Cardiac fibroblast (primary cell): ENCODE measurements around the gene RMDN2.

ENCODE experiments used
- DNase-seq, 2 donors: peaks; one replicate each; pipeline versions ENCODE4 v3.0.0 to v3.0.0-alpha.2; 2010; ENCODE audit warnings: low read depth in 2 of 2
- H3K4me3 ChIP-seq, 2 donors: replicated peaks in 1 of 2; 1 replicate in 1 of 2; 2 replicates in 1 of 2; pipeline ENCODE4 v1.5.1; 2011; ENCODE audit warnings: low read depth in 2 of 2, low read length in 2 of 2, mild to moderate bottlenecking in 2 of 2, moderate library complexity in 1 of 2
- TF ChIP-seq, protein P1 (sequence below): IDR thresholded peaks from one replicate; pipeline ENCODE4 v1.5.1; 2011; ENCODE audit warnings: low read depth, mild to moderate bottlenecking, low read length, inconsistent platforms

The RMDN2 gene

DNA sequence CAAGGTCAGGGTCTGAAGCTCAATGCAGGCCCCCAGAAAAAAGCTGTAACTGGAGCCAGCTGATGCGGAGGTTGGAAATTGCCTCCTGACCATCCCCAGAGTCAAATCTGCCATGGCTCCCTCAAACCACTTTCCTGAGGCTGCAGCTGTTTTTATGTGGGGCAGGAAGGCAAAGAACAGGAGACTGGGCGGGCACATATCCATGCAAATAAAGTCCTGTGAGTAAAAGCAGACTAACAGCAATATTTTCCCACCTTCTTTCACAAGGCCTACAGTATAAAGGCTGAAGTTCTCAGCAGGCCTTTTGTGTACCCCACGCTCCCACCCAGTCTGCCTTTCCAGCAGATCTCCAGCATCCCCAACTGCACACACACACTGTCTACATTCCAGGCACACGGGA lies 103.7 kb downstream of the RMDN2 start:
- TF ChIP-seq, protein P1, sequence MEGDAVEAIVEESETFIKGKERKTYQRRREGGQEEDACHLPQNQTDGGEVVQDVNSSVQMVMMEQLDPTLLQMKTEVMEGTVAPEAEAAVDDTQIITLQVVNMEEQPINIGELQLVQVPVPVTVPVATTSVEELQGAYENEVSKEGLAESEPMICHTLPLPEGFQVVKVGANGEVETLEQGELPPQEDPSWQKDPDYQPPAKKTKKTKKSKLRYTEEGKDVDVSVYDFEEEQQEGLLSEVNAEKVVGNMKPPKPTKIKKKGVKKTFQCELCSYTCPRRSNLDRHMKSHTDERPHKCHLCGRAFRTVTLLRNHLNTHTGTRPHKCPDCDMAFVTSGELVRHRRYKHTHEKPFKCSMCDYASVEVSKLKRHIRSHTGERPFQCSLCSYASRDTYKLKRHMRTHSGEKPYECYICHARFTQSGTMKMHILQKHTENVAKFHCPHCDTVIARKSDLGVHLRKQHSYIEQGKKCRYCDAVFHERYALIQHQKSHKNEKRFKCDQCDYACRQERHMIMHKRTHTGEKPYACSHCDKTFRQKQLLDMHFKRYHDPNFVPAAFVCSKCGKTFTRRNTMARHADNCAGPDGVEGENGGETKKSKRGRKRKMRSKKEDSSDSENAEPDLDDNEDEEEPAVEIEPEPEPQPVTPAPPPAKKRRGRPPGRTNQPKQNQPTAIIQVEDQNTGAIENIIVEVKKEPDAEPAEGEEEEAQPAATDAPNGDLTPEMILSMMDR: no peak
- H3K4me3 ChIP-seq: no peak overlapping the region
- DNase-seq: no peak

DNA sequence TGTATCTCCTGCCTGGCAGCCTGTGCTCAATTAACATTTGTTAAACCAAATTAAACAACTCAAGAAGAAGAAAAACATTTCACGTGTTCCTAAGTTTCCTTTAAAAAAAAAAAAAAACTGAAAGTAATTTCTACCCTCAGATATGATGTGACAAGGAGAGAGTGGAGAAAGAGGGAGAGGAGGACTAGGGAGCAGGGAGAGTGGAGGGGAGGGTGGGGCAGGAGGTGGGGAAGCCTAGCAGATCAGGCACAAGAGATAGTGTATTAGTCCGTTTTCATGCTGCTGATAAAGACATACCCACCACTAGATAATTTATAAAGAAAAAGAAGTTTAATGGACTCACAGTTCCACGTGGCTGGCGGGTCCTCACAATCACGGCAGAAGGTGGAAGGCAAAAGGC lies 104.4 kb downstream of the RMDN2 start:
- TF ChIP-seq, protein P1: no peak
- H3K4me3 ChIP-seq: no peak overlapping the region
- DNase-seq: no peak

DNA sequence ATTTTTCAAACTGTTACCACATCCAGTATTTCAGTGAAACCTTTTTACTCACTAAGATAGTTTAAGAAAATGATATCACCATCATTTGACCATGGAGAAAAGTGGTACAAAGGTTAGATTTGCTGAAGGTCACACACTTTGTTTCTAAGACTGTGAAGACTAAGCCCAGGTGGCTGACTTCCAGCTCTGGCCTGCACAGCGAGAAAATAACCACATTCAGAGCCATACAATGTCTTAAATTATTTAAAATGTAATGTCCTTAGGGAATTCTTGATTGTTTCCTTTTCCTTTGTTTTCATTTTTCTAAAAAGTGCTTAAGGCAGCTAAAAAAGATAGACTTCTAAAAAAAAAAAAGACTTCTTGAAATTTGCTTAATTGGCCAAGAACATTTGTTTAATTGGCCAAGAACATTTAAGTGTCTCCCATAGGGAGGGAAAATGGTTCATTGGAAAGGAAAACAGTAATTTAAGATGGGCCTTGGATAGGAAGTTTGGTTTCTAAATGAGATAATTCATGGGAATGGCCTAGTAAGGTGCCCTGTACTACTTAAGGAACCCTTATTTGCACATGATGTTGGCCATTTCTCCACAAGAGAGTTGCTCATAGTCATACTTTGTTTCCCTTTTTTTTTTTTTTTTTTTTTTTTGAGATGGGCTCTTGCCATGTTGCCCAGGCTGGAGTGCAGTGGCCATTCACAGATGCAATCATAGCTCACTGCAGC lies 105.7 kb downstream of the RMDN2 start:
- DNase-seq: peak; percentile 11 to 61
- no peak overlapping the region for H3K4me3 ChIP-seq
- TF ChIP-seq, protein P1: no peak

DNA sequence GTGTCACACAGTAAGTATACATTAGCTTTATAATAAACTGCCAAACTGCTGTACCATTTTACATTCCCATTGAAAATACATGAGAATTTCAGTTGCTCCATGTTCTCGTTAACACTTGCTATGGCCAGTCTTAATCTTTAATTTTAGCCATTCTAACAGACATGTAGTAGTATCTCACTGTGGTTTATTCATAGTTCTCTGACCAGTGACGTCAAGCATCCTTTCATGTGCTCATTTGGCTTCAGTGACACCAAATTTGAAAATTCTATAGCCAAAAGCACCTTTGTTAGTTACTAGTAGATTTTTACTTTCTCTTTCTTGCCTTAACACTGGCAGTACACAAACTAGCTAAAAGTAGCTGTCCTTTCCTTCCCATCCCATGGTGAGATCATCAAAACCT lies 107.9 kb downstream of the RMDN2 start:
- TF ChIP-seq, protein P1: no peak
- H3K4me3 ChIP-seq: no peak overlapping the region
- no peak for DNase-seq

DNA sequence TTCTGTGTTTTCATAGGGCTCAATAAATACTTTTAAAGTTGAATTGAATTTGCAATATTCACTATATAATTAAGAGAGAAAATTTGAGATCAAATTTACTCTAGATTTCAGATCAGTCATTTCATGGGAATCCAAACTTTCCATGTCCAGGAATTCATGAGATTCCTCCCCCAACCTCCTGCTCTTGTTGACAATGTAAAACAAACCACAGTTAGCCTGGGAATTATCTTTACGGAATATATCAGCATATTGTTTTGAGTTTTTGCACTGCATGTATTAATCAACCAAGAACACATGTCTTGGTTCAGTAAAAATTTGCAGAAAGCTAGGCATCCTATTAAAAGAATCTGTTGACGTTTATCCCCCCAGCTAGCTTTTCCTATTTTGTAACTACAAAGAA lies 108.6 kb downstream of the RMDN2 start:
- no peak overlapping the region for H3K4me3 ChIP-seq
- TF ChIP-seq, protein P1: no peak
- DNase-seq: peak in 1 of 2 donors; percentile 39

DNA sequence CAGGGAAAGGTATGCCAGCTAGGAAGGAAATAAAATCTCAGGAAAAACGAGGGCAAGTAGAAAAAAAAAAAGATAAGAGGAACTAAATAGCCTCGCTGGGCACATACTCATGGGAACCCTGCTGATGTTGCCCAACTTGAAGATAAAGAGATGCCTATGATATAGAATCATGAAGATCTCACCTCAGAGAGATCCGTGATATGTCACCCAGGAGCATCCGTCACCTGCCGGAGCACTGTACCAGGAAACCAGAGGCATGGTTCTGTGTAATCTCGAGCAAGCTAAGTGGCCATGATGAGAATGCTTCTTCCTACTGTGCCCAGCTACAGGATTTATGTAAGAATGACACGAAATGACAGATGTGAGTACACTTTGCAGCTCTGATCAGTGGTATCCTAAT lies 110.9 kb downstream of the RMDN2 start:
- TF ChIP-seq, protein P1: no peak
- H3K4me3 ChIP-seq: no peak overlapping the region
- DNase-seq: no peak

DNA sequence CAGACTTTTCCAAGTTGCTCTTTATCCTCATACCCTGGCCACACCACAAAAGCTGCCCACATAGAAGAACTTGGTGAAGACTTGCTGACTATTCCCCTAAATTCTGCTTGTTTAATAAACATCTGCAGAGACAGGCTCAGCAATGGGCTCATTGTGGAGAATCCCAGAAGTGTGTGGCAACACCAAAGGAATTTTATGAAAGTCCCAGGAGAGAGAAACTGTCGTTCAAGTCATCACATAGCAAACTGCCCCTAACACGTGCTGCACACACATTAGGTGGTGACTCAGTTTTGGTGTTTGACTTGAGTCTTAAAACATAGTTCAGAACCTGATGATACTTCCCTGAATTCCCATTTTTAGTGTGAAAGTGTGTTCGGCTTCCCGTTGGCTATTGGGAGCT lies 112.2 kb downstream of the RMDN2 start:
- TF ChIP-seq, protein P1: no peak
- no peak overlapping the region for H3K4me3 ChIP-seq
- peak; percentile 33 to 49 for DNase-seq
